ENCODE results near the gene SPARC.
A peak's percentile ranks its signal among the peaks of the same experiment; 100 is the strongest.
"Not testable (repeated sequence)": the region's sequence is repeated elsewhere in the genome, so short reads cannot be mapped to it uniquely, and the experiment has no call there.

SPARC gene, protein sequence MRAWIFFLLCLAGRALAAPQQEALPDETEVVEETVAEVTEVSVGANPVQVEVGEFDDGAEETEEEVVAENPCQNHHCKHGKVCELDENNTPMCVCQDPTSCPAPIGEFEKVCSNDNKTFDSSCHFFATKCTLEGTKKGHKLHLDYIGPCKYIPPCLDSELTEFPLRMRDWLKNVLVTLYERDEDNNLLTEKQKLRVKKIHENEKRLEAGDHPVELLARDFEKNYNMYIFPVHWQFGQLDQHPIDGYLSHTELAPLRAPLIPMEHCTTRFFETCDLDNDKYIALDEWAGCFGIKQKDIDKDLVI

DNA sequence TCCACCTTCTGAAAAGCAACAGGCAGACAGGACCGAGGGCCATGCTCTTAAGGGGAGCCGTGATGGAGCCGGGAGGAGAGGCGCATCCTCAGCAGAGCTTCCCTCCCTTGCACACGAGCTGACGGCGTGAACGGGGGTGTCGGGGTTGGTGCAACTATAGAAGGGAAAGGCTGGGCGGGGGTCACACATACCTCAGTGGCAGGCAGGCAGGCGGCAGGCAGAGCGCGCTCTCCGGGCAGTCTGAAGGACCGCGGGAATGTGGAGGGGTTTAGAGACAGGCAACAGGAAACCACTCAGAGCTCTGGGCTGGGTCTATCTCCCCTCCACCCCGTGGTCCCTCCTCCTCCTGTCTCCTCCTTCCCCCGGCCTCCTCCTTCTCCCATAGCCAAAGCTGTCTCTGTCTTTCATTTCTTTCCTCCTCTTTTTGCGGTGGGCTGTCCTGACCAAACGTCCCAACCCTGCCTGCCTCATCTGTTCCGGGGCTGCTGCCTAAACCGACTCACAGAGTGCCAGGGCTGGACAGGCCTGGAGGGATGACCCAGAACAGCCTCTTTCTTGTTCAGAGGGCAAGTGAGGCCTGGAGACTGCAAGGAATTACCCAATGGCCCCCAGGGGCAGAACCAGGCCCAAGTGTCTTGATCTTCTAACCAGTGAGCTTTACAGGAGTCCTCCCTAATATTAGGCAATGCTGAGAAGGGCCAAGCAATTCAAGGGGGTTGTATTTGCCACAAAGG lies at the start of gene SPARC:
Gene SPARC (minus strand): TSS at position 242 of the 734 bp plus-strand sequence. CDS start 10,727 bp downstream, outside the sequence.
- DNase-seq: no peak

DNA sequence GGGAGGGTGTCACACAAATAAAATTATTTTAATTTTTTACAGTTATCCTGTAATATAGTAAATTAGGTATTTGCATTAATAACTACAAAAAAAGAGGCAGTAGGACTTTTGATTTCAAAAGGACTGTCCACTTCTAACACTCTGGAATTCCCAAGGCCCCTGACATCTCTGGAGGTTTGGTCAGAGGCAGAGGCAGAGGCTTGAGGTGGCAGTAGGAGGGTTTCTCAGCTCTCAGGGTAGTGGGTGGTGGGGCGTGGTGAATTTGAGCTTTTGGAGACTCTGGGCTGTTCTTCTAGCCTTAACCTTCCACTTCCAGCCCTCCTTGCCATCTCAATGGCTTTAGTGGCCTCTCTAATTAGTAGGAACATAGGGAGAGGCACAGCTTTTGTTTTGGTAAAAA lies 48.9 kb upstream of the SPARC start:
- DNase-seq: peak in 1 of 2 donors; percentile 75

DNA sequence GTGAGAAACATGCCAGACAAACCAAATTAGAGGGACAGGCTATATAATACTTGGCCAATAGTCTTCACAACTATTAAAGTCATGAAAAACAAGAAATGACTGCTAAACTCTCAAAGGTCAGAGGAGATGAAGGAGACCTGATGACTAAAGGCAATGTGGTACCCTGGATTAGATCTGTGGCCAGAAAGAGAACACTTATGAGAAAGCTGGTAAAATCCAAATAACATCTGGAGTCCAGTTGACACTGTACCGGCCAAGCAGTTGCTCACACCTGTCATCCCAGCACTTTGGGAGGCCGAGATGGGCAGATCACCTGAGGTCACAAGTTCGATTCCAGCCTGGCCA lies 47.3 kb upstream of the SPARC start:
- no peak for DNase-seq

DNA sequence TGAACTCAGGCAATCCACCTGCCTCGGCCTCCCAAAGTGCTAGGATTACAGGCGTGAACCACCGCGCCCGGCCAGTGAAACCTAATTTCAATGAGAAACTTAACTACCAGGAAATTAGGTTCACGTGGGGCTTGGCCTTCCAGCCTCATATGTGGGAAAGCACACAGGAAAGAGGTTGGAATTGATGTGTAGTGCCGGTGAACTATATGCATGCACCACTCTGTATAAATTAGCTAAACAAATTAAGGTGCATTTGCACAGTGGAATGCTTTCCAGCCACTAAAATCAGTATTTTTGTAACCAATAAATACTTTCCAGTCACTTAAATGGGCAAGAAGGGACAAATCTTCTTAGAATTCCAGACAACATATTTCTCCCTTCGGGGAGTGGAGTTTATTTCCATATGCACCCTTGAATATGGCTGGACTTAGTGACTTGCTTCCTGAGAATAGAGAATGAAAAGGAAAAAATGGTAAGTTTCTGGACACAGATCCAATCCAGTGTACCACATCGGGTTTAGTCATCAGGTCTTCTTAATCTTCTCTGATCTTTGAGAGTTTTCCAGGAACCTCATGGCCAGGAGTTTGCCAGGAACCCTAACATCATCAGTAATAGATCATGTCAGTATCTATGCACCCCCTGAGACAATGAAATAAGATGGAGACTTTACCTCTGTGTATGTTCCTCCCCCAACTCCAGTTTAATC lies 46.8 kb upstream of the SPARC start:
- DNase-seq: no peak

DNA sequence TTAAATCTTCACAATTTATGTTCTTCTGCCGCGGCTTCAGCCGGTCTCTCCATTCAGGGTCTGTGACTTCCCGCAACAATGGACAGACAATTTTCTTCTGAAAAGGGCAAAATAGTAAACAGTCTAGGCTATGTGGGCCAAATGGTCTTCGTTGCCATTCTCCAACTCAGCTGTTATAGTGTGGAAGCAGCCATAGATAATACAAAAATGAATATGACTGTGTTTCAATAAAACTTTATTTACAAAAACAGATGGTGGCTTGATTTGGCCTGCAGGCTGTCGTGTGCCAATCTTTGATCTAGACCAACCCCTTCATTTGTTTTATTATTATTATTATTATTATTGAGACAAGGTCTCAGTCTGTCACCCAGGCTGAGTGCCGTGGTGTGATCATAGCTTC lies 43.7 kb upstream of the SPARC start:
- DNase-seq: no peak

DNA sequence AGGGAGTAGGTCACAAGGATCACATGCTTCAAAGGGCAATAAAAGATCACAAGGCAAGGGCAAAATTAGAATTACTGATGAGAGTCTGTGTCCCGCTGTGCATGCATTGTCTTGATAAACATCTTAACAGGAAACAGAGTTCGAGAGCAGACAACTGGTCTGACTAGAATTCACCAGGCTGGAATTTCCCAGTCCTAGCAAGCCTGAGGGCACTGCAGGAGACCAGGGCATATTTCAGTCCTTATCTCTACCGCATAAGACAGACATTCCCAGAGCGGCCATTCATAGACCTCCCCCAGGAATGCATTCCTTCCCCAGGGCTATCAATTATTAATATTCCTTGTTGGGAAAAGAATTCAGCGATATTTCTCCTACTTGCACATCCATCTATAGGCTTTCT lies 42.9 kb upstream of the SPARC start:
- not testable (repeated sequence) for DNase-seq

DNA sequence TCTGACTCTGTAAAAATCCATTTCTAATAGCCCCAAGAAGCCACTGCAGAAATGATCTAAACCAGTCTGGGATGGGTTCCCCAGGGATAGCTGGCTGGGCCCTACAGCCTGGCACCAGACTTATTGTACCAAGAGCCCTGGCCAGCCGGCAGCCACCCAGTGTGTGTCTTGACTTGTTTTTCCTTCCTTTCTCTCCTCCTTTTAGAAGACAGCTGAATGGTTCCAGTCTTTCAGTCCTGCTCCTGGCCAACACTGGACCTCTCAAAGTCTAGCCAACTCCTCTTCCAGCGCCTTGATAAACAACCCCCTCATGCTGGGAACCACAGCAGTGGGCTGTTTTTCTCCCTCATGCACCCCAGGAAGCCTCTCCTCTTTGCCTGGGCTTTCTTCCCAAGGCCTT lies 37.6 kb upstream of the SPARC start:
- DNase-seq: no peak

DNA sequence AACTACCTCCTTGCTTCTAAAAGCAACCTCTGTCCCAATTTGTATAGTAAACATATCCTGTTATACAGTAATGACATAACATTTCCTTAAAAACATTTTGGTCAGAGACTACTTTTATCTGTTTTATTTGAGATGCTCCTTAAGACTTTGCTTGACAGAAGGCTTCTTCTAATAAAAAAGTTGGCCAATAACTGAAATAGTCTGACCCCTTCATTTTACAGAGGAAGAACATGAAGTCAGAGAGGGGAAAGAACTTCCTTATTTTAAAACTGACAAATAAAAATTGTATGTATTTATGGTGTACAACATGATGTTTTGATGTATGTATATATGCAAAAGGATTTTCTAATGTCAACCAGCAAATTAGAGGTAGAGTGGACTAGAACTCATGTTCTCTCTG lies 35.8 kb upstream of the SPARC start:
- peak in 1 of 2 donors; percentile 37 for DNase-seq

DNA sequence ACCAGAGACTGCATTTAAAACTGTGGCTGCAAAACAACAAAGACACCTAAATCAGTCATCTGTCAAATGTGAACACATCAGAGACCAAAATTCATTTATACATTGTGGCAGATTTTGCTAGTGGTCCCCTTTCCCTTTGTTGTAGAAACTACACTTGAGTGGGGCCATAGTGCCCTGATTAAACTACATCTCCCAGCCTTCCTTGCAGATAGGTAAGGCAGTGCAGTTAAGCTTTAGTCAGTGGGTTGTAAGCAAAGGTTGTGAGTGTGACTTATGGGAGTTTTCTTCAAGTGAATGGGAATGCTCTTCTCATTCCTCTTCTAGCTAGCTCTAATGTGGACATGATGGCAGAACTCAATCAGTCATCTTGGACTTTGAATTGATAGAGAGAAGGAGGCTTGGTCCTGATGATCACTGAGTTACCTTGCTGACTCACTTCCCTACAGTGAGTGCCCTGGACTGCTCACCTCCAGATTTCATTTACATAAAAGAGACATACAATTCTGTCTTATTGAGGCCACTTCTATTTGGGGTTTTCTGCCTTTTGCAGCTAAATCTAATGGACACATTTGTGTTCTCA lies 35.2 kb upstream of the SPARC start:
- DNase-seq: no peak

DNA sequence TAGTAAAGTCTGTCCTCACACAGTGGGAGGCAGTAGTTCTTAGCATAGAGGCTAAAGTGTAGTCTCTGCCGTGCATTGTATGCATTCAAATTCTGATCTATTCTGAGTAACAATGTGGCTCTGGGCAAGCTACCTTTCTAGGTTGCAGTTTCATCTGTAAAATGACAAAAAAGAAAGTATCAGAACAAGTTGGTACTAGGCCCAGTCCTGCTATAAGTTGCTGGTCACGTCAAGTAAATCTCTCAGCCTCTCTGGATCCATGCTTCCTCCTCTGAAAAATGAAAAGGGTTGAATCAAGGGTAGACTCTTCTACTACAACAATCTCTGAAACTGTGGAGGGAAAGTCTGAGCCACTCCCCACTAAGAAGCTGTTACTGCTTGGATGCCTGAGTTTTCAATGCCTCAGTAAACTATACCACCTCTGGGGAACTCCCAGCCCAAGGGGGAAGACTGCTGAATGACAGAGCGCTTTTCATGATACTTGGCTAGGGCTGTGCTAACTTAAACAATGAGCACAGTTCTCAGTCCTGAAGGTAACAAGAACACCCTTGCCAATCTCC lies 34.5 kb upstream of the SPARC start:
- peak in 1 of 2 donors; percentile 43 for DNase-seq

DNA sequence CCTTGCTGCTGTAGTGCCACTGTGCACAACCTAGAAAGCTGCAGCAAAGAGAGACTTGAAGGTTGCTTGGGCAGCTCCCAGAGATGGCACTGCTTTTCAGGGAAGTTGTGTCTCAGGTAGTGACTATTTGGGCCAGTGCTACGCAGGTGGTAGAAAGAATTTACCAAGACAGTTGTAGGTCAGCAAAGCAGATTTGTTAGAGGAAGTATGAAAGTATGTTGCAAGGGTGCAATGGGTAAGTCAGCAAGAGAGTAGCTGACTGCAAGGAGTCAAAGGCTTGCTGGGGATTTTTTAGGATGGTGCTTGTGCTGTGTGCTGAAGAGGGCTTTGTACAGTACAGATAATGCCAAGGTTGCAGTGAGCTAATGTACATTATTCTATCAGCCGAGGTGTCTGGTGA lies 33.5 kb upstream of the SPARC start:
- DNase-seq: peak; percentile 44 to 69

DNA sequence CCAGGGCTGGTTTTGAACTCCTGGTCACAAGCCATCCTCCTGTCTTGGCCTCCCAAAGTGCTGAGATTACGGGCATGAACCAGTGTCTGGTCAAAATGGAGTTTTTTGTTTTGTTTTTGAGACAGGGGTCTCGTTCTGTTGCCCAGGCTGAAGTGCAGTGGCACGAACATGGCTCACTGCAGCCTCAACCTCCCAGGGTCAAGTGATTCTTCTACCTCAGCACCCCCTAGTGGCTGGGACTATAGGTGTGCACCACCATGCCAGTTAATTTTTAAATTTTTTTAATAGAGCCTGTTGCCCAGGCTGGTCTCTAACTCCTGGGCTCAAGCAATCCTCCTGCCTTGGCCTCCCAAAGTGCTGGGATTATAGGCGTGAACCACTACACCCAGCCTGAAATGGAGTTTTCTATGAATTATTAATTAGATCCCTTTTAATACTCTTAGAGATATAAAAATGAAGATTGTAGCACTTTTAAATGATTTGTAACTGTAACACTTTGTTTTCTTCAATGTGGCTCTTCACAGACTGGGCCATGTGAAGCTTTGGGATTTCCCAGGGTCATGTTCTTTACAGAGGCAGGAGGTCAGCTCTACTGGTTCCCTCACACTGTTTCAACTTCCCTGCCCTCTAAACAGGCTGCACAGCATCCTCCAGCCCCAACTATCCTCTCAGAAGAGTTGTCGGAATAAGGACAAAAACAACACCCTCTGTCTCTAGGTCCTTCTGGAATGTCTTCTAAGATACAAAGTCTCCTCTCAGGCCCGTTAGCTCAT lies 32.7 kb upstream of the SPARC start:
- peak; percentile 38 to 51 for DNase-seq

DNA sequence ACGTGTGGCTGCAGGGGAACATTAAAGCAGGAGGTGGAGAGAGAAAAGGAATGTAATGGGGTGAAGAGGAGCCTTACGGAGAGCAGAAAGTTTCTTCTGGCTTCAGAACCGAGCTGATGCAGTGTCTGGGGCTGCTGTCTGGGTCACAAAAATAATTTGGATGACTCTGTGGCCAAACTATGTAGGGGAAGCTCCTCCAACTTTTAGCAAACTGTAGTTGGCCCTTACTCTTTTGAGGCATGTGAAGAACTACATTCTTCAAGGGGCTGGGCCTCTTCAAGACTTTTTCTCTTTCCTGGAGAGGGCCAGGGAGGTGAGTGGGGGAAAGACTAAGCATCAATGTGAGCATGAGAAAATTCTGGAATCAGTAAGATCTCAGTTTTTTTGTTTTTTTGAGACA lies 31.9 kb upstream of the SPARC start:
- no peak for DNase-seq

DNA sequence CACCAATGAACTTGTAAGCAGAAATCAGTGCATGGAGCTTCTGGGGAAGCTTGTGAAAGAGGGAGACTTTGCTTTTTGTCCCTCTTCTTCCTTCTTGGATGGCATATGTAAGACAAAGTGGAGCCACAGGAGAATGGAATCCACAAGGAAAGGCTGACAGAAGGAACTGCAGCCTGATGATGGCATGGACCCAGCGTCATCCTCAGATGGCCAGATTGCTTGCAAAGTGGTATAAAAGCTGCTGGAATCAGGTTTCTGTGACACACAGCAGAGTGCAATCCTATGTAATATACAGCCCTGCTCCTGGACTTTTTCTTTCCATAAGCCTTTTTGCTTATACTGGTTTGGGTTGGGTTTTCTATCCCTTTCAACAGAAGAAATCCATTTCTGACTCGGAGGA lies 31.4 kb upstream of the SPARC start:
- no peak for DNase-seq

DNA sequence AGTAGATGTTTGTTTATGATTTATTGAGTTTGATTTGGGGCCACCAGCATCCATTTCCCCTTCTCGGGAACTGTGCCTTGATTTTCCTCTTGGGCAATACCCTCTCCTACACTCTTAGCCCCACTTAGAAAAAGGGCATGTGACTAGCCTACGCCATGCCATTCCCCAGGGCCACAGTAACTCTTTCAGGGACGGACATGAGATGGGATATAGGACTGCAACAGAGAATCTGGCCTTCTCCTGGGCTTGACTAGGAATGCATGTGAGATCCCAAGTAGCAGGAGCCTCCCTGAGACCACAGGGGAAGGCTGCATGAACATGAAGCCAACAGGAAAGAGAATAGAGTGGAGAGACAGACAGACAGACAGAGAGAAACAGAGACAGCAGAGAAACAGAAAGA lies 30.7 kb upstream of the SPARC start:
- peak; percentile 28 to 51 for DNase-seq

DNA sequence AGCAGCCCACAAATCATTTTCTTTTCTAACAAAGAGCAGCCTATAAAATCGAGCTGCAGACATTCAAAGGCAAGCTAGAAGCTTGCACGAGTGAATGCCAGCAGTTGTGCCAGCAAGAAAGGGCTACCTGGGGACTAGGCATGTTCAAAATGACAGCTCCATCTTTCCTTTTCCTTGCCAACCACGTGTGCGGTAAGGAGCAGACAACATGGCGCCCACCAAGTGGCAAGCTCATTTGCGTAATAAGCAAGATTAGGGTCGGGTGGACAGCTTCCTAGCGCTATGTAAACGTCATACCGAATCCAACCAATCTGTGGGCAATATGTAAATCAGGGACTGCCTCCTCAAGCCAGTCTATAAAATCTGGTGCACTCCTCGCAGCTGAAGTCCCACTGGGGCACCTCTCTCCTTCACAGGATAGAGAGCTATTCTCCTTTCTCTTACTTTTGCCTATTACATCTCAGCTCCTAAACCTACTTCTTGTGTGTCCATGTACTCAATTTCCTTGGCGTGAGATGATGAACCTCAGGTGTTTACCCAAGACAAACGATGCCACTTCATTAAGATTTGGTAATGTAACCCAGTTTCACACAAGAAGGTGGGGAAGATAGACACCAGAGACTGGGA lies 22.5 kb upstream of the SPARC start:
- no peak for DNase-seq

DNA sequence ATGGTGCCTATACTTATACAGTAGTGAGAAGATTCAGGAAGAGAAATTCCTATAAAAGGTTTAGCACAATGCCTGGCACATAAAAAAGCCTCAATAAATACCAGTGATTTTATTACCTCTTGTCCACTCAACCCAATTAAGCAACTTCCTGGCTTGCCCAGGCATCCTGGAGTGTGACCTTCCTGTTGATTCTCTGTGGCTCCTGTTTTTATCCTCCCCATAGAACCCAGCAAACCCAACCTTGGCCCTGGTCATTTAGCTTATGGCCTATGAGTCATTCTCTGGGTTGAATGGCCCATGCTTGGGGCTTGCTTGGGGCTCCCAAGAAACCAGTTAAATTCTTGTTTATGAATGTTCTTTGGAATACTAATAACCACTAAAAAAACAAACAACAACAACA lies 21.4 kb upstream of the SPARC start:
- DNase-seq: no peak

DNA sequence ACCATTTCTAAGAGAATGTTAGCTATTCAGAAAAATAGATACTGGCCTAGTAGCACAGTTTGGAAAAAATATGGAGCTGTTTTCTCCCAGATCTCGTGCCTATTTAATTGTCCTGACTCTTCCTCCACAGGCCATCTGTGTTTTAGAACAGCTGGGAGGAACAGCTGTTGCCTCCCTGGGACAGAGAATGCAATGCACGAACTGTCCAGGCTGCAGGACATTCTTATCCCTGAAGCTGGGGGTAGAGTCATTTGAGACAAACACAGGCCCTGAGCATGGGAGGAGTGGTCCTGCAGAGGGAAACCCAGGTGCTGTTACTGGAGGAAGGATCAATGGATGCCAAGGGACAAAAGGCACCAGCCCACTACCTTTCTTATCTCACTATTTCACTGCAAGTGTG lies 20.9 kb upstream of the SPARC start:
- DNase-seq: no peak

DNA sequence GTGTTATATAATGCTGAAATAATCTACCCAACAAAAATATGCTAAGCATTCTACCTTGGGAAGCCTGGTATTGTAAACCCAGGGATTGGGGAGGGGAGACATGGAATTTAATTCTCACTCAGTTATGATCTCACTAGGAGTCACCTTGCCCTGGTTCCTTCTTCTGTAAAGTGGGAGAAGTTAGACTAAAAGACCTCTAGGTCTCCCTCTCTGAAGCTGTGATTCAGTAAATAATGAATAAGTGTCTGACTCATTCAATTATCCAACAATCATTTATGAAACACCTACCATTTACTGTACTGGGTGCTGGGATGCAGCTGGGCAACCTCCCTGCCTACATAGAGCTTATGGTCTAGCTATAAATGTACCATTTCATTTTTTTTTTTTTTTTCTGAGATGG lies 20.2 kb upstream of the SPARC start:
- DNase-seq: peak in 1 of 2 donors; percentile 13

DNA sequence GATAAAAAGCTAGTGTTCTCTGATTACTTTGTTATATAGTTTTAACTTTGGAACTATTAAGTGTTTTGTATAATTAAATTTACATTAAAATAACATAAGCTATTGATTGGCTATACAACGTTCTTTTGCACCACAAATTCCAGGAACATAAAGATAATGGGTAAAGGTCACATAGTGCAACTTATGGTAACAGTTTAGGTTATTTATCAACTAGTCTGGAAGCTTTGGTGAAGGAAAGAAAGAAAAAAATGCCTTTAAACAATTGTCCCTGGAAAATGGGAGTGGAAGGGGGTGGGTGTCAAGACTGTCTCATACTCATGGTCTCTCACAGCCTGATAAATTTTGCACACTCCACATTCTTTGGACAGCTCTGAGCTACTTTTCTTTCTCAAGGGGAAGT lies 17.1 kb upstream of the SPARC start:
- no peak for DNase-seq

DNA sequence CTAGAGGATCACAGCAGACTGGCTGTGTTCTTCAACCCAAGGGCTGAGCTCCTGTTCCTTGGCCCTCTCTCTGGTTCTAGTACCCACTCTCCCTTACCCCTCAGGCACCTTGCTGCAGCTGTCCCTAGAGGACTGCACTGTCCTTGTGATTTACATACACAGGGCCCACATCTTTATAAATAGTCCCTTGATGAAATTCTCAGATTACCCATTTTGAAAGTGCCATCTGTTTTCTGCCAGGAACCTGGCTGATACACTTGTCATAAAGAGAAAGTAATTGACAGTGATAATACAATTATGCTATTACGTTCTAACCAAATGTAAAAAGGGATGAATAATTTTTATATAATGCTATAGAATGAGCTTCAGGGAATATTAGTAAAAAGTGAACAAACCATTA lies 16.5 kb upstream of the SPARC start:
- DNase-seq: no peak

DNA sequence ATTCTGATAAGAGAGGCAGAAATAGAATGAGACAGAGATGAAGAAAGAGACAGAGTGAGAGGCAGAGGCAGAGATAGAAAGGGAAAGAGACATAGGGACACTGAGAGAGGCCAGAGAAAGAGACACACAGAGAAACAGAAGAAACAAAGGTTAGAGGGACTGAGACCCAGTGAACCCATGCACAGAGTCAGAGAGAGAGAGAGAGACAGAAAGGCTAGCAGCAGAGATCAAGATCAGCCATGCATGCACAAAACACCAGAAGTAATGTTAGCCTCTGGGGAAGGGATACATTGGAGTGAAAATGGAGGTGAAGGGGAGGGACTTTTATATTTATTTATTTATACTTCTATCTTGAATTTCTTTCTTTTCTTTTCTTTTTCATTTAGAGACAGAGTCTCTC lies 14.1 kb upstream of the SPARC start:
- no peak for DNase-seq
